ENCODE data around the gene C6orf132.

The C6orf132 gene

DNA sequence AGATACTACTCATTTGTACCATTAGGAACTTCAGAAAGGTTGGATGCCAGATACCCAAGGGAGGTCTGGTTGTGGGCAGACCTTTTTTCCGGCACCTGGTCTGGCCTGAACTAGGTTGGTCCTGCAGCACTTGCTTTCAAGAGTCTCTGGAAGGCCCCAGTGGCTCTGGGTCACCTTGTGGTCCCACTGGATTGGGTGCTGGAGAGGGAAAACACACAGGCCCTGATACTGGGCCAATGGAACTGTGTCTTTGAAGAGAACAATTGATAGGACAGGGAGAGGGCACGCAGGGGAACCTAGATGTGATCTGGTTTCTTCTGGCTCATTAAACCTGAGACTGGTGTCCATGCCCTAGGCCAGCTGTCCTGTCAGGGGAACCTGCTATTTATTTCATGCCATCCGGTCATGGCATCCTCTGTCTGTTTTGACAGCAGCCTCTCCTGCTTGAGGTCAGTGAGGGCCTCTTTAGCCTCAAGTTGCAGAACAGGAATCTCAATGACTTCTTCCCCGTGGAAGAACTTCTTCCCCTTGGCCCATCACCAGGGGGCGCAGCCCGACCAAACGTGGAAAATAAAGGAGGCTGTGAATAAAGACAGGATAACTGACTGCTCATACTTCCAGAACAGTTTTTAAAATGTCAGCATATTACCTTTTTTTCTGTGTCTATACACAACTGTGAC is 67.1 kb downstream of the C6orf132 start:
- DNase-seq (ENCODE audit: low read depth in 2 of 2), result peak; percentile 31 to 42

DNA sequence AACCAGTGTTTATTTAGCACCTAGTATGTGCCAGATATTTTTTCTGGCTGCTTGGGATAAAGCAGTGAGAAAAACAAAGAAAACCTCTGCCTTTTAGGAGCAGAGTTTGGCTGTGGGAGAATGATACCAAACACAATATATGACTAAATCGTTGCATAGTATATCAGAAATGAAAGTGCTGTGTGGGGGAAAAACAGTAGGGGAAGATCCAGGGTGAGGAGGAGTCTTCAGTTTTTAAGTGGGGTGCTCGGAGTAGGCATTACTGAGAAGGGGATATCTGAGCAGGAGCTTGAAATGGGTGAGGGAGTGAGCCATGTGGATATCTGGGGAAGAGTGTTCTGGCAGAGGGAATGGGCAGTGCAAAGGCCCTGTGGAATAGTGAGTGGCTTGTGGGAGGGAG is 69.1 kb downstream of the C6orf132 start:
- no peak for DNase-seq (ENCODE audit: low read depth in 2 of 2)

DNA sequence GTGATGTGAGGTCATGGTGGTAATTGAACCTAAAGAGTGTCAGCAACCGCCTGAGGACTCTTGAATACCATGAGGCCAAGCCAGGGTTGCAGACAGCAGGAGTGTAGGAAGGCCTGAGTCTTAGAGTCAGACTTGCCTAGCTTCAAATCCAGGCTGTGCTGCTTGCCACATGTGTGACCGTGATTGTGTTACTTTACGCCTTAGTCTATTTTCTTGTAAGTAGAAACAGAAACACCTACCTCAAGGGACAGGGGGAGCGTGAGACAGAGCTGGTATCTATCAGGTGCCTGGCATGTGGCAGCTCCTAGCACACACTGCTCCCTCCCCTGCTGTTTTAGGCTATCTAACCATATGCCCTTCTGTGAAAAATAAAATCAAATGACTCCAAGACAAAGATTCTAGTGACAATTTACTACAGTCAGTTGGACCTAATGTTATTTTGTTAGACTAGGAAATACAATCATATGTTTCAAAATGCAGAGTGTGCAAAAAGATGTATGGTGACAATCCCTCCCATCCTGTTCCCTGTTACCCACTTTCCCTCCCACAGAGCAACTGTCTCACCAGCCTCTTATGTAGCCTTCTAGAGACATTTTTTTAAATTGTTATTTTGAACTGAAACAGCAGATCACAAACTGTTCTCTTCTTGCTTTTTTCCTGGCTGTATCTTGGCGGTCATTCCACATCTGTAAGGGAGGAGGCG is 70.4 kb downstream of the C6orf132 start:
- no peak for DNase-seq (ENCODE audit: low read depth in 2 of 2)

DNA sequence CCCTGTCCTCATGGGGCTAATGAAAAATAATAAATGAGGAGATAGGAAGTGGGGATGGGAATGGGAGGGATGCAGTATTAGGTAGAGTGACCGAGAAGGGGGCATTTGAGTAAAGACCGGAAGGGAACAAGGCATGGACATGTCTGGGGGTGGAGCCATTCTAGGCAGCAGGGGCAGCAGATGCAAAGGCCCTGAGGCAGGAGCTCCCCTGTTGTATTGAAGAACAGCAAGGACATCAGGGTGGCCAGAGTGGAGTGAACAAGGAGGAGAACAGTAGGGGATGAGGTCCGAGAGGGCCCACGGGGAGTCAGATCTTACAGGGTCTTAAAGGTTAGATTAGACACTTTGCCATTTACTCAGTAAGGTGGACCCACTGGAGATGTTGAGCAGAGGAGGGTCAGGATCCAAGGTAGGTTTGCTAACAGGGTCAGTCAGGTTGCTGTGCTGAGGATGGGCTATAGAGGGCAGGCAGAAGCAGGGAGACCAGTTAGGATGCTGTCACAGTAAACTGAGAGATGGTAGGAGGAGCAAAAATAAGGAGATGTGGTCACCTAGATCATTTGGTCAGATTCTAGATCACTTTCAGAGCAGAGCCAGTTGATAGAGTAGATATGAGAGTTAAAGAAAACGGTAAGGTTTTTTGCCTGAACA is 73.4 kb downstream of the C6orf132 start:
- no peak for DNase-seq (ENCODE audit: low read depth in 2 of 2)

DNA sequence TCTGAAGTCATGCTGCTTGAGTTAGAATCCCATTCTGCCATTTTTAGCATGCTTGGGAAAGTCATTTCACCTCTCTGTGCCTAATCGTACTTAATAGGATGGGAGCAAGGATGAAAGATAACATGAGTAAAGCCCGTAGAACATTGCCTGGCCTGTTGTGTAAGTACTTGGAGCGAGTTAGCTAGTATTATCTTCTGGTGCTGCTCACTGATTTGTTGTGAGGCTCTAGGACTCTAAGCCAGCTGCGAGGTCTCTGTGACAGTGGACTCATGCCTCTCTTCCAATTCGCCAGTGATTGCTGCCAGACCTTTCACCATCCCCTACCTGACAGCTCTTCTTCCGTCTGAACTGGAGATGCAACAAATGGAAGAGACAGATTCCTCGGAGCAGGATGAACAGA is 74.2 kb downstream of the C6orf132 start:
- no peak for DNase-seq (ENCODE audit: low read depth in 2 of 2)

DNA sequence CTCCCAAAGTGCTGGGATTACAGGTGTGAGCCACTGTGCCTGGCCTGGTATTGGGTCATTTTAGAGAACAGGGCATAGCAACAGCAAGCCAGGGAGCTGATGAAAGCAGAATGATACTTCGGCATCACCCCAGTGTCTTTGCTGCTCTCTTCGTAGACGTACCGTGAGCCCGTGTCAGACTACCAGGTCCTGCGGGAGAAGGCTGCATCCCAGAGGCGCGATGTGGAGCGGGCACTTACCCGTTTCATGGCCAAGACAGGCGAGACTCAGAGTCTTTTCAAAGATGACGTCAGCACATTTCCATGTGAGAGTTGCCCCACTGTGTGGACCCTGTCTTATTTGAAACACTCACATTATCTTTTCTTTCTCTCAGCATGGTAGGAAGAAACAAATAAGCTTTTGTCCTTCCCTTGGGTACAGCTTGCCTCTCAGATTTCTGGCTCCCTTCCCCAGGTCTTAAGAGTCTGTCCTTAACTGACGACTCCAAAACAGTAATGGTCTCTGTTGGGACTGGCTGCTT is 76.2 kb downstream of the C6orf132 start:
- DNase-seq (ENCODE audit: low read depth in 2 of 2), result no peak

DNA sequence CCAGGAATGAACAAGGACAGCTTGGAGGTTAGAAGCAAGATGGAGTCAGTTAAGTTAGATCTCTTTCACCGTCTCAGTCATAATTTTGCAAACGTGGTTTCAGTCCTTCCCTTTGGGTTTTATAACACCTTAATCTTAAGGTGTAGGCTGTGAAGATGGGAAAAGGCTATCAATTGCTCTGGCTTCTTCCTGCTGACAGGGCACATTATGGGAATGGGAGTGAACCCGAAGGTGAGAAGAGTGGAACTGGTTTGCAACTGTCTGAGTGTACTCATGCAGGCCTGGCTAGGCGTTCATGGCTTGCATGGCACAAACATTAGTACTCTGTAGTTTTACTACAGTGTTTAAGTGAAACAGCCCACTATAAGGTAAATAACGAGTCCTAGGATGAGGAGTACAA is 82.7 kb downstream of the C6orf132 start:
- no peak for DNase-seq (ENCODE audit: low read depth in 2 of 2)

DNA sequence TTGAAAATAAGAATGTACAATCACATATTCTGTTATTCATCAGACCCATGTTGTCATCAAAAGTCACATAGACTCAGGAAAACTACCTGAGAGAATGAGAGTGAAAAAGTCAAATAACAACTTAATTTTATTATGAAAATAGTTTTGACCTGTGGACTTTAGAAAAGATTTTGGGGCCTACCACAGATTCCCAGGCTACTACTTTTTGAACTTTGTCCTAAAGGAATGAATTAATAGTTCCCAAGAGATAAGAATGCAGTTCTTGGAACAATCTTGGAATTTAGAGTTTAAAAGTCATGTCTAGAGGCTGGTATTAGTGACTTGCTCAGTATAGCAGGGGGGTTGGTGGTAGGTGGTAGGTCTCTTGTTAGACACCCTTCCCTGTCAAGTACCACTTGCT is 88.8 kb downstream of the C6orf132 start:
- no peak for DNase-seq (ENCODE audit: low read depth in 2 of 2)

DNA sequence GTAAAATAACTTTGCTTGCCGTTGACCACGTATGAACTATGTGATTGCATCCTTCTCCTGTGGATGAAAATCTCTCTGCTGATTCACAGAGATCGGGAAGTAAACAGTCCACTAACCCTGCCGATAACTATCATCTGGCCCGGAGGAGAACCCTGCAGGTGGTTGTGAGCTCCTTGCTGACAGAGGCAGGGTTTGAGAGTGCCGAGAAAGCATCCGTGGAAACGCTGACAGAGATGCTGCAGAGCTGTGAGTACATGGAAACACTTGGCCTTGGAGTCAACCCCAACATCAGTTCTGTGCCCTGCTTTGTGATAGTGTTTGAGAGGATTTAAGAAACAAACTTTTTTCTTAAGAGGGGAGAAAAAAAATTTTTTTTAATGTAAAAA is 91.2 kb downstream of the C6orf132 start:
- no peak for DNase-seq (ENCODE audit: low read depth in 2 of 2)

All from fibroblast of skin of left quadriceps (primary cell).